GM19035 (cell line): ENCODE measurements around the gene OR9A2.
"Not testable (repeated sequence)": the region's sequence is repeated elsewhere in the genome, so short reads cannot be mapped to it uniquely, and the experiment has no call there.

Experiments used
- ATAC-seq: cut with Tn5 transposase; IDR thresholded peaks from one replicate; pipeline ENCODE4 v1.9.1; 2021; ENCODE audit not compliant: unreplicated experiment

Gene OR9A2

GRCh38 chr7:142978402-142978801 lies 48.5 kb downstream of the OR9A2 start:
- not testable (repeated sequence) for ATAC-seq
